Activated naive CD8-positive, alpha-beta T cell treated with anti-CD3 and anti-CD28 coated beads for 36 hours (primary cell): ENCODE measurements around the gene CACNG4. TPM values are rescaled to one million over a fixed set of nuclear protein-coding genes. Genes with fewer than 3 reads are reported as not detected.

Experiments used
- DNase-seq: peaks from one replicate; pipeline ENCODE4 v3.0.0; 2021
- H3K27ac Mint-ChIP-seq: one replicate; pipeline ENCODE4 v1.8.0; 2022; ENCODE audit warnings: mild to moderate bottlenecking, moderate library complexity, mixed read lengths
- H3K27me3 Mint-ChIP-seq: one replicate; pipeline ENCODE4 v1.8.0; 2022; ENCODE audit warnings: mild to moderate bottlenecking, mixed read lengths
- H3K36me3 Mint-ChIP-seq: one replicate; pipeline ENCODE4 v1.8.0; 2021; ENCODE audit warnings: mild to moderate bottlenecking, mixed read lengths
- H3K4me1 Mint-ChIP-seq: one replicate; pipeline ENCODE4 v1.8.0; 2021; ENCODE audit warnings: mixed read lengths
- H3K4me3 Mint-ChIP-seq: one replicate; pipeline ENCODE4 v1.8.0; 2022; ENCODE audit warnings: mild to moderate bottlenecking, moderate library complexity, mixed read lengths
- H3K9me3 Mint-ChIP-seq: one replicate; pipeline ENCODE4 v1.8.0; 2022; ENCODE audit warnings: mixed read lengths
- total RNA-seq, 2 experiments: library from RNA; stranded (reverse); gene quantifications; one replicate each; pipeline ENCODE4 v1.2.3, GENCODE V29; 2021

Gene CACNG4
- total RNA-seq, 2 experiments from 2014 or later = not detected

GRCh38 chr17:67054011-67054591 is 89.6 kb downstream of the CACNG4 start:
- DNase-seq = no peak
- Mint-ChIP-seq H3K9me3 (peaks cover 4% of the 10 kb centered on the region), H3K4me3 (no peak overlapping the region), H3K4me1 (no peaks in the 10 kb centered on the region), H3K27ac (no peak overlapping the region), H3K36me3 (no peaks in the 10 kb centered on the region), H3K27me3 (no peaks in the 10 kb centered on the region)

GRCh38 chr17:67054608-67055007 is 90.1 kb downstream of the CACNG4 start:
- H3K4me3 Mint-ChIP-seq = no peak overlapping the region
- H3K27ac Mint-ChIP-seq = no peak overlapping the region
- H3K27me3 Mint-ChIP-seq = no peaks in the 10 kb centered on the region
- no peaks in the 10 kb centered on the region for H3K9me3 Mint-ChIP-seq
- no peaks in the 10 kb centered on the region for H3K36me3 Mint-ChIP-seq
- no peaks in the 10 kb centered on the region for H3K4me1 Mint-ChIP-seq
- no peak for DNase-seq

- Mint-ChIP-seq H3K27me3 (no peaks in the 10 kb centered on the region), H3K9me3 (no peaks in the 10 kb centered on the region), H3K4me1 (no peaks in the 10 kb centered on the region), H3K36me3 (no peaks in the 10 kb centered on the region), H3K27ac (no peak overlapping the region), H3K4me3 (no peak overlapping the region)
- DNase-seq = no peak
These were observed 90.5 kb downstream of the CACNG4 start for GRCh38 chr17:67055041-67055443.

- no peak overlapping the region for H3K27ac Mint-ChIP-seq
These were observed 91.6 kb downstream of the CACNG4 start for GRCh38 chr17:67055811-67056745.

GRCh38 chr17:67056746-67057490 is 92.4 kb downstream of the CACNG4 start:
- no peak overlapping the region for H3K27ac Mint-ChIP-seq
- H3K4me1 Mint-ChIP-seq = no peaks in the 10 kb centered on the region

More at GRCh38 chr17:67055811-67056745, 91.6 kb downstream of the CACNG4 start:
- Mint-ChIP-seq H3K4me3 (no peak overlapping the region), H3K9me3 (no peaks in the 10 kb centered on the region), H3K36me3 (no peaks in the 10 kb centered on the region), H3K27me3 (no peaks in the 10 kb centered on the region), H3K4me1 (no peaks in the 10 kb centered on the region)
- DNase-seq = no peak

GRCh38 chr17:67058036-67058435 is 93.5 kb downstream of the CACNG4 start:
- Mint-ChIP-seq H3K4me1 (no peaks in the 10 kb centered on the region), H3K9me3 (no peaks in the 10 kb centered on the region), H3K36me3 (no peaks in the 10 kb centered on the region), H3K4me3 (no peak overlapping the region), H3K27ac (no peak overlapping the region), H3K27me3 (no peaks in the 10 kb centered on the region)
- DNase-seq = no peak

More at GRCh38 chr17:67056746-67057490, 92.4 kb downstream of the CACNG4 start:
- no peak for DNase-seq
- Mint-ChIP-seq H3K27me3 (no peaks in the 10 kb centered on the region), H3K4me3 (no peak overlapping the region), H3K36me3 (no peaks in the 10 kb centered on the region), H3K9me3 (no peaks in the 10 kb centered on the region)

GRCh38 chr17:67059372-67059771 is 94.9 kb downstream of the CACNG4 start:
- Mint-ChIP-seq H3K27ac (no peak overlapping the region), H3K4me1 (no peaks in the 10 kb centered on the region), H3K27me3 (no peaks in the 10 kb centered on the region), H3K36me3 (no peaks in the 10 kb centered on the region), H3K4me3 (no peak overlapping the region), H3K9me3 (no peaks in the 10 kb centered on the region)
- no peak for DNase-seq

- Mint-ChIP-seq H3K36me3 (no peaks in the 10 kb centered on the region), H3K27ac (no peak overlapping the region), H3K27me3 (no peaks in the 10 kb centered on the region), H3K4me3 (no peak overlapping the region), H3K4me1 (no peaks in the 10 kb centered on the region), H3K9me3 (no peaks in the 10 kb centered on the region)
- DNase-seq = no peak
These were observed 98.6 kb downstream of the CACNG4 start for GRCh38 chr17:67063141-67063540.

- DNase-seq = no peak
- Mint-ChIP-seq H3K9me3 (no peaks in the 10 kb centered on the region), H3K4me1 (no peaks in the 10 kb centered on the region), H3K27me3 (no peaks in the 10 kb centered on the region), H3K27ac (no peak overlapping the region), H3K36me3 (peaks cover 13% of the 10 kb centered on the region), H3K4me3 (no peak overlapping the region)
These were observed 102.2 kb downstream of the CACNG4 start for GRCh38 chr17:67066717-67067116.

GRCh38 chr17:67067571-67068482 is 103.3 kb downstream of the CACNG4 start:
- Mint-ChIP-seq H3K9me3 (no peaks in the 10 kb centered on the region), H3K27me3 (no peaks in the 10 kb centered on the region), H3K27ac (no peak overlapping the region), H3K36me3 (peaks cover 20% of the 10 kb centered on the region), H3K4me3 (no peak overlapping the region), H3K4me1 (no peaks in the 10 kb centered on the region)
- DNase-seq = no peak

- Mint-ChIP-seq H3K27ac (no peak overlapping the region), H3K4me3 (no peak overlapping the region), H3K36me3 (peaks cover 23% of the 10 kb centered on the region), H3K9me3 (no peaks in the 10 kb centered on the region), H3K4me1 (no peaks in the 10 kb centered on the region), H3K27me3 (no peaks in the 10 kb centered on the region)
- no peak for DNase-seq
These were observed 104.5 kb downstream of the CACNG4 start for GRCh38 chr17:67068999-67069398.

GRCh38 chr17:67069603-67070136 is 105.2 kb downstream of the CACNG4 start:
- Mint-ChIP-seq H3K4me3 (no peak overlapping the region), H3K9me3 (no peaks in the 10 kb centered on the region), H3K27me3 (no peaks in the 10 kb centered on the region), H3K27ac (no peak overlapping the region), H3K4me1 (no peaks in the 10 kb centered on the region), H3K36me3 (peaks cover 23% of the 10 kb centered on the region)
- no peak for DNase-seq

- no peaks in the 10 kb centered on the region for H3K27me3 Mint-ChIP-seq
- H3K36me3 Mint-ChIP-seq = peaks cover 23% of the 10 kb centered on the region
- no peak overlapping the region for H3K4me3 Mint-ChIP-seq
- H3K27ac Mint-ChIP-seq = no peak overlapping the region
- no peaks in the 10 kb centered on the region for H3K9me3 Mint-ChIP-seq
- H3K4me1 Mint-ChIP-seq = no peaks in the 10 kb centered on the region
- DNase-seq = no peak
These were observed 107.1 kb downstream of the CACNG4 start for GRCh38 chr17:67071595-67071994.

- H3K36me3 Mint-ChIP-seq = peaks cover 23% of the 10 kb centered on the region
- no peak overlapping the region for H3K27ac Mint-ChIP-seq
- no peaks in the 10 kb centered on the region for H3K9me3 Mint-ChIP-seq
- no peaks in the 10 kb centered on the region for H3K4me1 Mint-ChIP-seq
- H3K4me3 Mint-ChIP-seq = no peak overlapping the region
- no peak for DNase-seq
- no peaks in the 10 kb centered on the region for H3K27me3 Mint-ChIP-seq
These were observed 108.4 kb downstream of the CACNG4 start for GRCh38 chr17:67072885-67073284.
